GM18951 (cell line): Measurements from ENCODE around the gene WNT5B.
"Not testable (repeated sequence)": the region's sequence is repeated elsewhere in the genome, so short reads cannot be mapped to it uniquely, and the experiment has no call there.

Source experiments
- POLR2A ChIP-seq: IDR thresholded peaks from 4 replicates; pipeline ENCODE4 v1.6.1; 2011; ENCODE audit warnings: mild to moderate bottlenecking; ENCODE audit not compliant: insufficient read length, insufficient read depth; ENCODE audit errors: extremely low read depth
- in situ Hi-C: fragments of 300-500 bp; cut with MboI; formaldehyde crosslinking; loops from one replicate; pipeline ENCODE4 v1.12.0; 2022; ENCODE audit warnings: low sequenced_read_pairs, mixed read lengths, inconsistent platforms; ENCODE audit not compliant: unreplicated experiment

WNT5B gene

GRCh38 chr12:1591543-1591942, 37.5 kb upstream of the WNT5B start:
- in situ Hi-C loops: loop anchor here (25.0 kb wide), 1 partner anchor 1004 kb away; no protein-coding TSS in a partner anchor
- no peak for TF ChIP-seq POLR2A

- in situ Hi-C loops: loop anchor here (25.0 kb wide), 1 partner anchor 1005 kb away; no protein-coding TSS in a partner anchor
- no peak for TF ChIP-seq POLR2A
Measured at GRCh38 chr12:1592444-1593173, 36.4 kb upstream of the WNT5B start.

- in situ Hi-C loops: loop anchor here (25.0 kb wide), 1 partner anchor 1006 kb away; no protein-coding TSS in a partner anchor
- TF ChIP-seq POLR2A: no peak
Measured at GRCh38 chr12:1593174-1594005, 35.6 kb upstream of the WNT5B start.

DNA sequence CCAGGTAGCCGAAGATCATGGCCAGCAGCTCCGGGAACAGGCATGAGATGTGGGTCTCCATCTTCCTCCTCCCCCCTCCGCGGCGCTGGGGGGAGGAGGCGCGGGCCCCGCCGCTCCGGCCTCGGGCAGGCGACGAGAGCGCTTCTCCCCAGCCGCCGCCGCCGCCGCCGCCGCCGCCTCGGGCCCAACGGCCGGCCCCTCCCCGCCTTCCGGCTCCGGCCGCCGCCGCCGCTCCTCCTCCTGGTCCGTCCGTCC, 35.1 kb upstream of the WNT5B start:
- TF ChIP-seq POLR2A: no peak
- in situ Hi-C loops: loop anchor here (25.0 kb wide), 1 partner anchor 1007 kb away; no protein-coding TSS in a partner anchor

DNA sequence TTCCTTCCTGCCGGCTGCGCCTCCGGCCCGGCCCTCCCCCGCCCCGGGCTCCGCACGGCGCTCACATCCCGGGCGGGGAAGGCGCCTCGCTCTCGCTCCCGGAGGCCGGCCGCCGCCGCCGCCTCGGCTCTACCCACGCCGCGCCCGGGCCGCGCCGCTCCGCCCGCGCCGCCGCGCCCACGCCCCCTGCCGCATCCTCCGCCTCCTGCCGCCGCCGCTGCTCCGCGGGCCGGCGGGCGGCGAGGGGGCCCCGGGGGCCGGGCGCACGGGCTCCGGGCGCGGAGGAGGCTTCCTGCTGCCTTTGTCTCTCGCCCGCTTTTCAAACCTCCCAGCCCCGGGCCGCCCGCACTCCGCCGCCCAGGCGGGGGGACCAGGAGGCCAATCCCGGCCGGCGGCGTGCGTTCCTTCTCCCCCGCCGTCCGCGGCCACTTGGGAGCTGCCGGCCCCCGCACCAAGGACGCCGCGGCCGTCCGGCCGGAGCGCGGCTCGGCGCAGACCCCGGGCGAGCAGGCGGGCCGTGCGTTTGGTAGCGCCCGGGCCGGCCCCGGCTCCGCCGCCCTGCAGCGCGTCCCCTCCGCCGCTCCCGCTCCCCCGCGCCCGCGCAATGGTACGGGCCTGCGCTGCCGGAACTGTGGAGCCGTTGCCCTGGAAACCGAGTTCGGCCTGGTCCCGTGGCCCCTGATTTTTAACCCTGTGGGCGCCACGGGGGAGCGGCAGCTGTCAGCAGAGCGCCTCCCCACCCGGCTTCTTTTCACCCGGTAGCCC, 34.6 kb upstream of the WNT5B start, which contains the start of gene FBXL14:
TSS of gene FBXL14 (minus strand) at position 321 of the 765 bp plus-strand sequence. CDS start 515 bp downstream, outside the sequence.
- in situ Hi-C loops: loop anchor here (25.0 kb wide), 1 partner anchor 1007 kb away; no protein-coding TSS in a partner anchor

GRCh38 chr12:1595026-1595561, 33.9 kb upstream of the WNT5B start:
- TF ChIP-seq POLR2A: no peak
- in situ Hi-C loops: loop anchor here (25.0 kb wide), 1 partner anchor 1008 kb away; no protein-coding TSS in a partner anchor

More for the DNA sequence above, 34.6 kb upstream of the WNT5B start, which contains the start of gene FBXL14:
- peak; percentile 52 for TF ChIP-seq POLR2A

GRCh38 chr12:1595690-1596347, 33.2 kb upstream of the WNT5B start:
- in situ Hi-C loops: loop anchor here (25.0 kb wide), 1 partner anchor 1009 kb away; no protein-coding TSS in a partner anchor
- TF ChIP-seq POLR2A: no peak

- in situ Hi-C loops: loop anchor here (25.0 kb wide), 1 partner anchor 1011 kb away; no protein-coding TSS in a partner anchor
Measured at GRCh38 chr12:1598757-1599156, 30.3 kb upstream of the WNT5B start.

DNA sequence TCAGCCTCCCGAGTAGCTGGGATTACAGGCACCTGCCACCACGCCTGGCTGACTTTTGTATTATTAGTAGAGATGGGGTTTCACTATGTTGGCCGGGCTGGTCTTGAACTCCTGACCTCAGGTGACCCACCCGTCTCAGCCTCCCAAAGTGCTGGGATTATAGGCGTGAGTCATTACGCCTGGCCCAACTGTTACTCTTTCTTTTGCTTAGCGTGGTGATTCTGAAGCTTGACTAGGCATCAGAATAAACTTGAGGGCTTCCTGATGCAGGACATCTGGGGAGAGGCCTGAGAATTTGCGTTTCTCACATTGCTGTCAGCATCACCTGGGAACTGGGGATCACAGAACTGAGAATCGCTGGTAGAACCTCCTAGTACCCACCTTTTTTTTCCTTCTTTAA, 26.3 kb upstream of the WNT5B start:
- in situ Hi-C loops: not testable (repeated sequence)

More at GRCh38 chr12:1598757-1599156, 30.3 kb upstream of the WNT5B start:
- no peak for TF ChIP-seq POLR2A

DNA sequence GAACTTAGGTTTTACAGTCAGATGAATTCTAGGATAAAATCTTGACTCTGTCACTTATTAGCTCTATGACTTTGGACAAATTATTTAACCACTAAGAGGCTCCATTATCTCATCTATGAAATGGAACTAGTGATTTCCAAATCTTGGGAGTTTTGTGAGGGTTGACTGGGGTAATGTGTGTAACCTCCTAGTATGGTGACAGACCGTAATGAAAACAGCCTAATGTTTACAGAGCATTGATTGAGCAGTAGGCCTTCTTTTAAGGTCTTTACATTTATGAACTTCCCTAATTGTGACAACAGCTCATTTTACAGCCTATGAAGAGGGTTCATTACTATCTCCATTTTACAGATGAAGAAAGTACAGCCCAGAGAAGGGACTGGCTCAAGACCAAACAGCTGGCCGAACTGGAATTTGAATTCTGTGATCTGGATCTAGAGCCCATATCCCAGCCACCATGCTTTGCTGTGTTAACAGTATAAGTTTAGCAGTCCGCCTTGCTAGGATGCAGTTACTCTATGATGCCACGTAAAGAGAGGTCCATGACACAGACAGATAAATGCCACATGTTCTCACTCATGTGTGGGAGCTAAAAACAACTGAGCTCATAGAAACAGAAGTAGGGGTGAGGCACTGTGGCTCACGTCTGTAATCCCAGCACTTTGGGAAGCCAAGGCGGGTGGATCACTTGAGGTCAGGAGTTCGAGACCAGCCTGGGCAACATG, 25.6 kb upstream of the WNT5B start:
- no peak for TF ChIP-seq POLR2A
- in situ Hi-C loops: no loop called here

- TF ChIP-seq POLR2A: no peak
- in situ Hi-C loops: no loop called here
Measured at GRCh38 chr12:1604464-1604863, 24.6 kb upstream of the WNT5B start.
